ENCODE measurements around the gene CCDC91. TPM values are rescaled to one million over a fixed set of nuclear protein-coding genes. Genes with fewer than 3 reads are reported as not detected.

The CCDC91 gene, protein sequence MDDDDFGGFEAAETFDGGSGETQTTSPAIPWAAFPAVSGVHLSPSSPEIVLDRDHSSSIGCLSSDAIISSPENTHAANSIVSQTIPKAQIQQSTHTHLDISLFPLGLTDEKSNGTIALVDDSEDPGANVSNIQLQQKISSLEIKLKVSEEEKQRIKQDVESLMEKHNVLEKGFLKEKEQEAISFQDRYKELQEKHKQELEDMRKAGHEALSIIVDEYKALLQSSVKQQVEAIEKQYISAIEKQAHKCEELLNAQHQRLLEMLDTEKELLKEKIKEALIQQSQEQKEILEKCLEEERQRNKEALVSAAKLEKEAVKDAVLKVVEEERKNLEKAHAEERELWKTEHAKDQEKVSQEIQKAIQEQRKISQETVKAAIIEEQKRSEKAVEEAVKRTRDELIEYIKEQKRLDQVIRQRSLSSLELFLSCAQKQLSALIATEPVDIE
- 22.0 TPM for total RNA-seq

DNA sequence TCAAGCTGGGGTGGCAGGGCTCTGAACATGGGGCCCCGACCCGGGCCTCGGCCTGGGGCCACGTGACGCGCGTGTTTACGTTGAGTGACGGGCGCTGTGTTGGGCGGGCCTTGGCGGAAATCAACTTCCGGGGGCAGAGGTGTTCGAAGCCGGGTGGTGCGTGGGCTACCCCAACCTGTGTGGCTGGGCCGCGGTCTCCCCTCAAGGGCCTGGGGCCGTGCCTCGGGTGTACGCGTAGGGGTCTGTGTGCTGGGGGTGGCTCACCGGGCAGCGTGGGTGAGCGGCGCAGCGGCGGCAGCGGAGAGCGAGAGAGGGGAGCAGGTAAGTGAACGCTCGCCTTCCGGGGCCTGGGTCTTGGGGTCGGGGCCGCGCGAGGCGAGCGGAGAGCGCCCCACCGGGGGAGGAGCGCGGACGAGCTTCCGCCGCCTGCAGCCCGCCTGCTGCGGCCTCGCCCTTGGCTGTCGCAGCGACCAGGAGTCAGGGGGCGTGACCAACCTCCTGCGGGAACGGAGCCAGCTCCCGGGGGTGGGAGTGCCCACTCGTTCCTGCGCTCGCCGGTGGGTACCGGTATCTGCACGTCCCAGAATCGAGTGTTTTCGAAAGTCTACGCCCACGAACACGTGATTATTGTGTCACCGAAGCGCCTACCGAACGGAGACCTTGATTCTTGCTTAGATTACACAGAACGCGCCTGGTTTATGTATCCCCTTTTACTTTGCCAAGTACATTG is at the start of gene CCDC91:
Gene CCDC91 (plus strand): TSS at position 136 of the 730 bp plus-strand sequence. CDS start 66,760 bp downstream, outside the sequence.

Small RNA genes within 50 kb of the gene (small RNA-seq; reads per million reads assigned to genes)
- gene RNA5SP355 (ENCODE audit: low replicate concordance) (0.07 reads per million), gene RNU4-54P (ENCODE audit: low replicate concordance) (not detected)

Other genes starting within 250 kb of the CCDC91 start
- 0.99 TPM for gene PTHLH, start 217.7 kb upstream of the CCDC91 start, total RNA-seq